GM12878 (cell line): ENCODE data around the gene MRPL32. TPM values are rescaled to one million over a fixed set of nuclear protein-coding genes. Genes with fewer than 3 reads are reported as not detected.

ENCODE experiments used
- ATAC-seq: fragments of 200-7000 bp; cut with Tn5 transposase; 3 replicates; pipeline ENCODE4 v1.9.1; 2020; ENCODE audit warnings: mild to moderate bottlenecking, moderate library complexity
- BruUV-seq: library from RNA; stranded (reverse); fragments of 400-500 nt; replicated peaks from 2 replicates; lab custom pipeline; 2021; lab: Mats Ljungman, UMichigan
- CTCF ChIA-PET: fragments of 300-600 bp; sonication (Branson Sonifier 250); formaldehyde crosslinking; extraction: SDS; loops from one replicate; lab custom pipeline; 2021; ENCODE audit warnings: inconsistent platforms; lab: Yijun Ruan, JAX
- POLR2A ChIA-PET: fragments of 350-600 bp; formaldehyde crosslinking; extraction: SDS; loops from one replicate; lab custom pipeline; 2021; ENCODE audit warnings: inconsistent platforms; lab: Charles Lee
- RAD21 ChIA-PET: fragments of 300-600 bp; sonication (Branson Sonifier 250); formaldehyde crosslinking; loops from one replicate; lab custom pipeline; 2023; ENCODE audit warnings: antibody characterized with exemption; ENCODE audit not compliant: unreplicated experiment; lab: Charles Lee
- SMC1A ChIA-PET: fragments of 300-600 bp; sonication (Branson Sonifier 250); formaldehyde crosslinking; loops from one replicate; lab custom pipeline; 2023; ENCODE audit not compliant: unreplicated experiment, uncharacterized antibody; lab: Charles Lee
- DNase-seq: peaks from one replicate; pipeline ENCODE4 v3.0.0-alpha.2; 2011; ENCODE audit warnings: low read depth, low spot score
- FAIRE-seq: peaks from 3 replicates; lab custom pipeline; 2011; peaks lifted over from hg19 to GRCh38; lab: Jason Lieb, UNC
- H2AFZ ChIP-seq: 2 replicates; pipeline ENCODE4 v1.6.0; 2011; ENCODE audit warnings: low read depth, low read length, control low read depth; ENCODE audit not compliant: control insufficient read depth
- H3K27ac ChIP-seq: 2 replicates; pipeline ENCODE4 v1.5.1; 2011; ENCODE audit warnings: control low read depth; ENCODE audit not compliant: control insufficient read depth, insufficient read depth
- H3K27me3 ChIP-seq, 2 experiments: replicated peaks in 1 of 2; 2 replicates each; pipeline versions ENCODE4 v1.6.0 to v1.6.1; 2011; ENCODE audit warnings: low read length in 1 of 2; ENCODE audit not compliant: control insufficient read depth in 2 of 2, insufficient read depth in 2 of 2
- H3K36me3 ChIP-seq, 2 experiments: 2 replicates each; pipeline ENCODE4 v1.5.1; 2011; ENCODE audit warnings: low read length in 1 of 2; ENCODE audit not compliant: control insufficient read depth in 2 of 2, insufficient read depth in 2 of 2
- H3K4me1 ChIP-seq: 2 replicates; pipeline ENCODE4 v1.6.1; 2011; ENCODE audit warnings: mild to moderate bottlenecking, low read length, moderate library complexity, mixed read lengths; ENCODE audit not compliant: control insufficient read depth, insufficient read depth
- H3K4me2 ChIP-seq: 2 replicates; pipeline ENCODE4 v1.6.0; 2011; ENCODE audit warnings: control low read depth; ENCODE audit not compliant: control insufficient read depth, insufficient read depth
- H3K4me3 ChIP-seq: fragments of 200-600 bp; sonication (generic); 2 replicates; pipeline ENCODE4 v1.5.1; 2016
- H3K79me2 ChIP-seq: 2 replicates; pipeline ENCODE4 v1.6.0; 2011; ENCODE audit warnings: low read length; ENCODE audit not compliant: control insufficient read depth, insufficient read depth
- H3K9ac ChIP-seq: 2 replicates; pipeline ENCODE4 v1.8.0; 2011; ENCODE audit warnings: low read length, control low read depth, mixed read lengths; ENCODE audit not compliant: control insufficient read depth, insufficient read depth
- H3K9me3 ChIP-seq: replicated peaks from 3 replicates; pipeline ENCODE4 v1.5.1; 2011; ENCODE audit warnings: mild to moderate bottlenecking, low read length; ENCODE audit not compliant: control insufficient read depth, insufficient read depth
- H4K20me1 ChIP-seq: 2 replicates; pipeline ENCODE4 v1.6.0; 2011; ENCODE audit not compliant: control insufficient read depth, insufficient read depth
- CTCF ChIP-seq, 3 experiments: IDR thresholded peaks in 2 of 3; conservative IDR thresholded peaks in 1 of 3; 2 replicates each; pipeline ENCODE4 v1.5.1; 2011; ENCODE audit warnings: low read depth in 3 of 3, low read length in 3 of 3, mild to moderate bottlenecking in 3 of 3, control low read depth in 2 of 3, moderate library complexity in 2 of 3, inconsistent platforms in 1 of 3, mixed read lengths in 1 of 3; ENCODE audit not compliant: control insufficient read depth in 2 of 3, insufficient read depth in 1 of 3; ENCODE audit errors: extremely low read depth in 1 of 3
- FOXM1 ChIP-seq: IDR thresholded peaks from 2 replicates; pipeline ENCODE4 v1.6.1; 2012; ENCODE audit warnings: low read depth, mild to moderate bottlenecking, inconsistent platforms, low read length, moderate library complexity
- MEF2A ChIP-seq: IDR thresholded peaks from 2 replicates; pipeline ENCODE4 v1.6.1; 2011; ENCODE audit warnings: low read depth, mild to moderate bottlenecking, low read length, moderate library complexity; ENCODE audit not compliant: insufficient read depth
- NR2C1 ChIP-seq: fragments of 450-650 bp; IDR thresholded peaks from 2 replicates; pipeline ENCODE4 v1.6.1; 2017; ENCODE audit warnings: antibody characterized with exemption, mild to moderate bottlenecking, moderate library complexity
- PKNOX1 ChIP-seq: fragments of 450-650 bp; IDR thresholded peaks from 2 replicates; pipeline ENCODE4 v1.6.1; 2016; ENCODE audit warnings: mild to moderate bottlenecking
- ZNF592 ChIP-seq: fragments of 450-650 bp; IDR thresholded peaks from 2 replicates; pipeline ENCODE4 v1.6.1; 2017; ENCODE audit warnings: mild to moderate bottlenecking, moderate library complexity
- WGBS: methylation state at CpG from one replicate; pipeline ENCODE4 v1.1.6; 2016; ENCODE audit warnings: low lambda C conversion rate; ENCODE audit not compliant: insufficient replicate concordance, insufficient coverage; ENCODE audit errors: missing lambda C conversion rate; 5-methylcytosine and 5-hydroxymethylcytosine counted together
- in situ Hi-C: fragments of 300-500 bp; cut with MboI; formaldehyde crosslinking; loops from 9 replicates; pipeline ENCODE4 v1.14.3; 2018; ENCODE audit warnings: mixed read lengths
- intact Hi-C: fragments of 100-400 bp; cut with micrococcal nuclease; formaldehyde crosslinking; loops from one replicate; pipeline ENCODE4 v1.14.2; 2022; ENCODE audit not compliant: unreplicated experiment
- polyA plus RNA-seq, 11 experiments: library from polyadenylated mRNA; depleted of rRNA in 4 of 11; unstranded in 6 of 11; stranded (reverse) in 5 of 11; fragments of >200 nt; fragmentation: Nextera tagmentation in 4 of 11; fragmentation: Illumina TruSeq in 1 of 11; extraction: Ambion mirVana in 4 of 11; extraction: Trizol in 1 of 11; gene quantifications; 1 replicate in 1 of 11; 2 replicates in 10 of 11; pipeline versions ENCODE4 v1.2.1 to v1.2.3, GENCODE V29; 2011 to 2016; ENCODE audit warnings: inconsistent platforms in 2 of 11, missing spikeins in 2 of 11, low read depth in 1 of 11
- total RNA-seq, 4 experiments: library from RNA; depleted of rRNA in 3 of 4; stranded (reverse); fragments of >200 nt in 3 of 4; fragmentation: Illumina TruSeq in 1 of 4; extraction: Trizol in 1 of 4; gene quantifications; 2 replicates each; pipeline versions ENCODE4 v1.2.1 to v1.2.3, GENCODE V29; 2013 to 2021

MRPL32 gene
- total and polyA plus RNA-seq, 10 of the 15 experiments (the other 5 are each of a cell fraction or from before 2014, with no cell fraction given) = 65.3 to 339 (median 112) TPM

GRCh38 chr7:42914009-42914408 is 18.2 kb upstream of the MRPL32 start:
- in situ Hi-C loops = no loop called here

More at GRCh38 chr7:42914009-42914408, 18.2 kb upstream of the MRPL32 start:
- no peak for DNase-seq
- ATAC-seq = no peak
- CTCF ChIA-PET = interaction anchor here (0.6 to 2.6 kb wide), 4 partner anchors 8 to 24 kb away, joined by 3 to 9 read pairs (median 5); no protein-coding TSS in a partner anchor
- no peak for TF ChIP-seq ZNF592
- TF ChIP-seq FOXM1 = no peak
- no peak for TF ChIP-seq NR2C1
- TF ChIP-seq PKNOX1 = no peak
- no peak for TF ChIP-seq MEF2A
- TF ChIP-seq CTCF (IDR thresholded peaks at IDR 0.05 in 2 of 3, conservative IDR thresholded peaks at IDR 0.05 in 1 of 3; ENCODE audit: control insufficient read depth in 2 of 3, extremely low read depth in 1 of 3, insufficient read depth in 1 of 3, low read depth in 3 of 3, low read length in 3 of 3) = no peak
- TF ChIP-seq, all 136 proteins: peak for 0
- no peak overlapping the region for H3K4me3 ChIP-seq
- SMC1A ChIA-PET = interaction anchor here (0.8 to 6.1 kb wide), 4 partner anchors 12 to 27 kb away, joined by 3 to 34 read pairs (median 18); partner anchors contain the start of genes MRPL32 and PSMA2
- intact Hi-C loops = no loop called here
- no peaks in the 10 kb centered on the region for H3K27me3 ChIP-seq
- no peak overlapping the region for H2AFZ ChIP-seq
- POLR2A ChIA-PET = interaction anchor here (2.6 kb wide), 1 partner anchor 15 kb away, joined by 6 read pairs; no protein-coding TSS in a partner anchor
- no peak overlapping the region for H3K27ac ChIP-seq
- peaks cover 15% of the 10 kb centered on the region for H3K4me1 ChIP-seq
- peaks cover 2% of the 10 kb centered on the region; the same call in 1 of the 2 replicates for H3K79me2 ChIP-seq
- no peak overlapping the region for H3K4me2 ChIP-seq
- H3K36me3 ChIP-seq = peaks cover 7 to 10% of the 10 kb centered on the region in 2 experiments
- H4K20me1 ChIP-seq = no peaks in the 10 kb centered on the region
- BruUV-seq = no TSS peak
- no peak for FAIRE-seq
- RAD21 ChIA-PET = no interaction called here
- H3K9me3 ChIP-seq = no peaks in the 10 kb centered on the region
- no peak overlapping the region for H3K9ac ChIP-seq
- 82% methylated on average over 6 of the region's 6 CpGs for WGBS
